Mesodermal cell (in vitro differentiated cells): Measurements from ENCODE around the gene CADM1.

Experiments
- H3K27ac ChIP-seq: 2 replicates; pipeline ENCODE4 v1.7.0; 2013; ENCODE audit warnings: mild to moderate bottlenecking, low read depth, low read length, moderate library complexity; ENCODE audit not compliant: severe bottlenecking
- H3K36me3 ChIP-seq: 2 replicates; pipeline ENCODE4 v1.7.1; 2013; ENCODE audit warnings: mild to moderate bottlenecking, low read length, moderate library complexity; ENCODE audit not compliant: control insufficient read depth, insufficient read depth
- H3K4me1 ChIP-seq: one replicate; pipeline ENCODE4 v1.7.1; 2013; ENCODE audit warnings: mild to moderate bottlenecking, low read length; ENCODE audit not compliant: insufficient read depth, control insufficient read depth, poor library complexity, severe bottlenecking
- H3K4me3 ChIP-seq: 2 replicates; pipeline ENCODE4 v1.7.0; 2013; ENCODE audit warnings: low read length, control low read depth, mild to moderate bottlenecking; ENCODE audit not compliant: insufficient read depth, poor library complexity, severe bottlenecking; ENCODE audit errors: extremely low read depth
- H3K9me3 ChIP-seq: 2 replicates; pipeline ENCODE4 v1.7.1; 2013; ENCODE audit warnings: mild to moderate bottlenecking, low read length, moderate library complexity; ENCODE audit not compliant: control insufficient read depth
- WGBS, 2 experiments: methylation state at CpG; one replicate each; pipeline ENCODE4 v1.1.5; 2013; ENCODE audit warnings: missing lambda C conversion rate in 2 of 2; ENCODE audit not compliant: insufficient coverage in 2 of 2; 5-methylcytosine and 5-hydroxymethylcytosine counted together

The CADM1 gene

DNA sequence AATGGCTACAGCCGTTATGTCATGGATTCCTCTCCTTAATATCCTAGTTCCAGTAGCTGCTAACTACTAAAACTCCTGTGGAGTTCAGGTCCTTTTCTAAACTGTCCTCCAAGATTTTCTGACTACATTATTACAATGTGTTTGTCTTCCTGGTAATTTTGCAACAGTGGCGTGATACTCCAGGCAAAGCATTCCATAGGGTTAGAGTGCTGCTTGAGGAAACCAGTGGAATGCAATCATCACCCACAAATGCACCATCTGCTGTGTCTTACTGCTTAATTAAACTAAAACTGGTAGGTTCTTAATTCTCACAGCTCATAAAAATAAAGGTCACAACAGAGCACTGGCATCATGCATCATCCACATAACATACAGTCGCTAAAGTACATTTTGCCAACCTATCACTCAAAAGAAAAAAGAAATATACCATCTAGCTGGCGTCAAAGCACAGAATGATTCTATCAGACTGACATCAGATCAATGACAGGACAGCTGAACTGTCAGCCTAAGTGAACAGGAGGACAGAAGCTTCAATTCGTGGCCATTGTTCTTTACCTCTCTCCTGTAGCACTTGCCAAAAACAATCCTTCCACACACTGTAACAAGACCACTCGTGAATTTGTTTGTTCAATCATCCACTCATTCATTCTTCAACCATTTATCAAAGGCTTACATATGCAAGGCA is 182.5 kb downstream of the CADM1 start:
- Histone ChIP-seq H3K9me3 (no peaks in the 10 kb centered on the region), H3K4me1 (no peaks in the 10 kb centered on the region), H3K27ac (no peak overlapping the region)

DNA sequence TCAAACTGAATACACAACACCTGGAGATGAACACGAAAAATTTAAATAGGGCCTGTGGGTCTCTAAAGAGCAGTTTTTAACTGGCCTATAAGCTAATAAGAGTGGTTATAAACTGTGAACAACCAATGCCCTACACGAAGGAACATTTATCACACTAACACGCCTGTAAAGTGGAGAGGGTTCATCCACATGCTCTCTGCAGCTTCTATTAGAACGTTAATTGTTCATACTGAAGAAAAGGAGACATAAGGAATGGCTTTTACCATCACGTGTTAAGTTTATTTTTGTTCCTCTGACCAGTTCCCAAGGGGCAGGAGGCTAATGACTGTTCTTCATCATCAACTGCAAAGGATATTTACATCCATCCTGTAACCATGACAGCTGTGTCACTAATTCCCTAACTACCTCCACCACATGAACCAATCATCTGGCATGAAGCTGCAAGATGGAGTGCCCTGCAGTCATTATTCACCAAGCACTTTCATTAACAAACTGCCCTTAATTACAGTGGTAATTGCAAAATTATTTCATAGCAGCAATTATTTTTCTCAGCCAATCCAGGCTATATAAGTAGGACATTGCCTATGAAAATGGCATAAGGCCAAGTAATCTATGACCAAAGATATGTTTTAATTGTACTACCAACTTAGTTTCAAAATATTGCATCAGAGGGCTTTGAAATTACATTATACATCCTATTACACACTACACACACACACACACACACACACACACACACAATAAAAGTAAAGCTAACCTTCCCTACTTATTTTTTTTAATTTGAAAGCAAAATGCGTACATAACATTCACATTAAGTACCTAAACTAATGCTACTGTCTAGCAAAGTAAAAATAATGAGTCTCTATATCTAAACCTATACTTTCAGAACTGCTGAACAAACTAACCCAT is 186.7 kb downstream of the CADM1 start:
- H3K9me3 ChIP-seq = no peaks in the 10 kb centered on the region
- H3K4me3 ChIP-seq = no peak overlapping the region
- WGBS, 2 experiments = 85 to 100% methylated on average over 4 to 5 of the region's 6 CpGs
- H3K36me3 ChIP-seq = no peaks in the 10 kb centered on the region
- H3K4me1 ChIP-seq = no peaks in the 10 kb centered on the region
- H3K27ac ChIP-seq = no peak overlapping the region

More for the DNA sequence above, 182.5 kb downstream of the CADM1 start:
- H3K36me3 ChIP-seq = no peaks in the 10 kb centered on the region
- WGBS, 2 experiments = 92 to 93% methylated on average over 3 of the region's 6 CpGs
- H3K4me3 ChIP-seq = no peak overlapping the region

DNA sequence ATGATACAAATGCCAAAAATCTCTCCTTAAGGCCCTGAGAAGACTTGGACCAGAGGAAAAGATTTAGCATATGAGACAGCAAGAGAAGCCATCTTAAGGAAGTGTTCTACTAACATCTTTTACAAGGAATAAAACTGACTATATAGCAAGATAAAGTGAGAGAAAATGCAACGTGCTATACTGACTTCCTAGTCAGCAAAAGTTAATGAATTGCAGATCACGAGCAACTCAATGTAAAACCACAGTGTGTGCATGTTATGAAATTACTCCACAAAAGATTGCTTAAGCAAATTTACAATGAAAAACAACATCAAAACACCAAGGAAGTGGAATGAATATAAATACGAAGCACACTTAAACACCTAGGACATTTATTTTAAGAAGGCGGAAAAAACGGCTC is 187.5 kb downstream of the CADM1 start:
- no peaks in the 10 kb centered on the region for H3K36me3 ChIP-seq
- 100% methylated on average over 2 to 3 of the region's 5 CpGs for whole genome bisulfite sequencing, 2 experiments
- no peaks in the 10 kb centered on the region for H3K4me1 ChIP-seq
- no peak overlapping the region for H3K4me3 ChIP-seq
- H3K9me3 ChIP-seq = no peaks in the 10 kb centered on the region
- no peak overlapping the region for H3K27ac ChIP-seq

DNA sequence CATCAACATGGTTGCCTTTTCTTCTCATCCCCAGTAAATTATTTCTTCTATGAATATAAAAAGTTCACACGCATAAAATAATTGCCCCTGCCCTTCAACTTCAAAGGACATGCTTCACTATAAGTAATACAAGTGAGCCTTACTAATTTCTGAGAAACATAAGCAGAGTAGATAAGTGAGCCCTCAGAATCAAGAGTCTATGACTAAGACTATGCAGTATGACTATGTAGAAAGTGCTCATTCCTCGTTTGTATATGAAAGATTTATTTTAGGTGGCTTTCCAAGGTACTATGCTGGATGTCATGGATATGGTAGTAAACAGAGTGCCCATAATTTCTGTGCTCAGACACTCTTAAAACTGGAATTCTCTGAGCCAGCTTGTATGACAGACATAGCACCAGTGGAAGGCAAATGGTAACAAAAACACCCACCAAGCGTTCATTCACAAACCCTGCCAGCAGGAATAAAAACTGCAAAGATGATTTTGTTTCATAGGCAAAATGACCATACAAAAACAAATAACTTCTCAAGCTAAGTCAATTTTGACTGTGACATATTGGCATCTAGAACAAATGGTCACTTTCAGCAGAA is 189.8 kb downstream of the CADM1 start:
- no peak overlapping the region for H3K27ac ChIP-seq
- H3K9me3 ChIP-seq = no peaks in the 10 kb centered on the region
- no peaks in the 10 kb centered on the region for H3K36me3 ChIP-seq
- H3K4me3 ChIP-seq = no peak overlapping the region
- 75 to 100% methylated on average over 1 of the region's 3 CpGs for WGBS, 2 experiments
- no peaks in the 10 kb centered on the region for H3K4me1 ChIP-seq

DNA sequence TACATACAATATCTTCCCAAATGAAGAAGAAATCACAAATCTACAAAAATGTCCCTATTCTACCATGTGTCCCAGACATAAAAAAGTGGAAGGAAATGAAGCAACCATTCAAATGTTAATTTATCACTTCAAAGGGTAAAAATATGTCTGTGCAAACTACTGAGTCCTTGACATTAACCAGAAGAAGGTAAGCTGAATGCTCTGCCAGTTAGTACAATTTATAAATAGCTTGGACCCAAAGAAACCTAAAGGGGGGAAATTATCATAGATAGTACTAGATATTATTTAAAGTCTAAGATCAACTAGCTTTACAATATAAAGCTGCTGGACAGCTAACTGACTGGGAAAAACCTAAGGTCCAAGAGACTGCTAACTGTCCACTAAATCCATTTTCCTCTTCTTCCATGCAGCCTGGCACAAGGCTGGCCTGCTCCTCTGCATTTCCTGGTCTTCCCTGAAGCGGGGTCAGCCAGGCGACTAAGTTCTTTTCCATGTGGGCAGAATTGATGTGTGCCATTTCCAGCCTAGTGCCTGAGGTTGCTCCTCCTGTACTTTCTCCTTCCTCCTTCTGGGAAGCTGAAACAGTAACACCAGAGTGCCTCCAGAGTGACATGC is 190.9 kb downstream of the CADM1 start:
- no peak overlapping the region for H3K27ac ChIP-seq
- no peaks in the 10 kb centered on the region for H3K4me1 ChIP-seq
- 88 to 100% methylated on average over 2 of the region's 2 CpGs for WGBS, 2 experiments
- no peak overlapping the region for H3K4me3 ChIP-seq
- no peaks in the 10 kb centered on the region for H3K36me3 ChIP-seq
- no peaks in the 10 kb centered on the region for H3K9me3 ChIP-seq

DNA sequence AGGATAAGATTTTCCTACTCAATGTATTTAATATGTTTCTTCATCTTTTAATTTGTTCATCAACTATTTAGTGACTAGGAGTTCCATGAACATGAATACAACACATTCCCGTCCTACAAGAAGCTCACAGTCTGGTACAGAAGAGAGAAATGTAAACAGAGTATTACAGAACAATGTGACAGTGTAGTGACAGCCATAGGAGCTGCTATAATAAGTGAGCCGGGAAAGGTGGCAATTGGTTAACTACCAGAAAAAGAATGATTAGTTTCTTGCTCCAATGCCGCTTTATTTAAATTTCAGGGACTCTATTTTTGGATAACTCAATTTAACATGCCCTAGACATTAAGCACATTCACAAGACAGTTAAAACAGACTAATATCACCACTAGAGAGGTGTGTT is 192.3 kb downstream of the CADM1 start:
- no peak overlapping the region for H3K4me3 ChIP-seq
- no peak overlapping the region for H3K27ac ChIP-seq
- WGBS, 2 experiments = 100% methylated on average over 1 of the region's 3 CpGs
- H3K9me3 ChIP-seq = no peaks in the 10 kb centered on the region
- no peaks in the 10 kb centered on the region for H3K4me1 ChIP-seq
- no peaks in the 10 kb centered on the region for H3K36me3 ChIP-seq

DNA sequence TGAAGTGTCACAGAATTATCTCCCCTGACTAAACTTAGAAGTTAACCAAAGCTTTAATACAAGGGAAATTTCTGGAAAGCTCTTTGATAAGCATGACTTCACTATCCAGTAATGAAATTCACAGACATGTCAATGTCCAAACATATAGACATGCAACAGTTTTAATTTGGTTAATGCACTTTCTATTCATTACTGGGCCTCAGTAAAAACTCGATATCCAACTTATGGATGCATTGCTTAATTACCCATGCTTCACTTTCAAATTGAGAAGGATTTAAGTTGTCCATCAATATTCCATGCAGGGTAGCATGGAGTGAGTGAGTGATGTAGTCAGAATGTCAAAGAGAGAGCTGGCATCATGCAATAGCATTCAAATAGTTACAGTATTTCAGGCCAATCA is 197.5 kb downstream of the CADM1 start:
- no peak overlapping the region for H3K4me3 ChIP-seq
- WGBS, 2 experiments = 80% methylated on average over 1 of the region's 1 CpG; no CpG with 5 or more reads in 1 of the 2 experiments
- H3K36me3 ChIP-seq = no peaks in the 10 kb centered on the region
- peaks cover 17% of the 10 kb centered on the region for H3K4me1 ChIP-seq
- H3K9me3 ChIP-seq = no peaks in the 10 kb centered on the region
- no peak overlapping the region for H3K27ac ChIP-seq

DNA sequence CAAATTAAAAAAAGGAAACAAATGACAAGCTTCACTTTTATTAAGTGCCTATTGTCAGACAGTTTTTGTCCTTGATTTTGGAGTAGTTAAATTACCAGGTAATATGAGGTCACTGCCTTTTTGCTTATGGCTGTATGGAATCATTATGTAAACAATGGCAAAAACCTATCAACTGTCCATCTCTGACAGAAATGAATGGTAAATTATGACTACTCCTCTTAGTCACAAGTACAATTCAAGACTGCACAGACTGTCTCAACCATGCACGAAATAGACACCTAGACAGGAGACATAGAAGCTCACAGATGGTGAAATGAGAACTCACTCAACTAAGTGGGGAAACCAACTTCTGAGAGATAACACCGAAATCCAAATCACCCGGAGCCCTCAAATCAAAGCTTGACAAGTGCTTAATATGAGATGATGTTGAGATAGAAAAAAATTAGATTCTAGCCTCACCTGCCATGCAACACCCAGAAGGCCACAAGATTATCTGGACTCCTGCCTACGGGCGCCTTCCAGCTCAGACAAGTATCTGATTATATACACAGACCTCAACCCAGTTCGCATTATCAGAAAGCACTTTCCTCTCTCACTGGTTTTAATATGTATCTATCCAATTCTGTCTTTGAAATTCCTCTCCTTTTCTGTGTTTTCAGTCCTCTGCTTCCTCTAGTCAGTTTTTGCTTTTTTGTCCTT is 199.3 kb downstream of the CADM1 start:
- Histone ChIP-seq H3K36me3 (no peaks in the 10 kb centered on the region), H3K27ac (peak overlapping the region; percentile 50), H3K4me3 (no peak overlapping the region), H3K4me1 (peaks cover 22% of the 10 kb centered on the region), H3K9me3 (no peaks in the 10 kb centered on the region)
- 91 to 94% methylated on average over 3 to 5 of the region's 6 CpGs for WGBS, 2 experiments

DNA sequence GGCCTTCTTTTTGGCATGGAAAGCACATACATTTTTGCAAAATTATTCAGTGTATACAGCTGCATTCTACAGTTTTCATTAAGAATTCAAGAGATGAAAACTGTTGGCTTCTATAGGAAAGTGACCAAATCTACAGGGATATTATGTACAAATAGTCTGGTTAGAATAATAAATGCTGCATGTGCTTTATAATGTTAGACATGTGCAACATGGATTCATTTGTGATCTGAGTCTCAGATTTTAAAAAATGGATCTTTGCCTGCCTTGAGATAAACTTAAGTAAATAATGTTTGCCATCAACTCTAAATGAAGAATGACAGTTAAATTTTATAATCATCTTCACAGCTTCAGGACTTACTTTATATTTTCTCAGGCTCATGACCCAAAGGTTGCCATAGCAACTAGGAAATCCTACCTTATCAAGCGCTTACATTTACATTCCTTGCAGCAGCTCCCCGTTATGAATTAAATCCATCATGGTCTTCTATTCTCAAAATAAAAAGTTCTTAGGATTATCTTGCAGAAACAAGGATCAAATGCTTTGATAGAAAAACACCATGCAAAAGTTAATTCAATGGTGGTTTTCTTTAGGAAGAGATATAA is 200.2 kb downstream of the CADM1 start:
- H3K36me3 ChIP-seq = no peaks in the 10 kb centered on the region
- 67% methylated on average over 2 of the region's 2 CpGs; no CpG with 5 or more reads in 1 of the 2 experiments for WGBS, 2 experiments
- H3K27ac ChIP-seq = no peak overlapping the region
- H3K4me3 ChIP-seq = no peak overlapping the region
- H3K4me1 ChIP-seq = peaks cover 22% of the 10 kb centered on the region
- no peaks in the 10 kb centered on the region for H3K9me3 ChIP-seq
